Duodenal mucosa (tissue), 2 donors: ENCODE measurements around the gene WDR70.
"Not testable (repeated sequence)": the region's sequence is repeated elsewhere in the genome, so short reads cannot be mapped to it uniquely, and the experiment has no call there.

ENCODE experiments used
- H3K27ac ChIP-seq: one replicate; pipeline ENCODE4 v1.7.0; 2013; ENCODE audit warnings: low read depth, low read length
- H3K27me3 ChIP-seq, 2 donors: one replicate each; pipeline ENCODE4 v1.7.0; 2013; ENCODE audit warnings: low read length in 2 of 2, control low read depth in 1 of 2; ENCODE audit not compliant: insufficient read depth in 2 of 2, control insufficient read depth in 1 of 2
- H3K36me3 ChIP-seq, 2 donors: one replicate each; pipeline ENCODE4 v1.7.0; 2013; ENCODE audit warnings: low read length in 2 of 2, control low read depth in 1 of 2; ENCODE audit not compliant: insufficient read depth in 2 of 2, control insufficient read depth in 1 of 2
- H3K4me1 ChIP-seq, 2 donors: one replicate each; pipeline ENCODE4 v1.7.0; 2013; ENCODE audit warnings: low read length in 2 of 2, control low read depth in 1 of 2; ENCODE audit not compliant: insufficient read depth in 2 of 2, control insufficient read depth in 1 of 2
- H3K4me3 ChIP-seq, 2 donors: one replicate each; pipeline ENCODE4 v1.7.0; 2013; ENCODE audit warnings: low read length in 2 of 2, low read depth in 1 of 2
- H3K9ac ChIP-seq, 2 donors: one replicate each; pipeline ENCODE4 v1.7.0; 2013; ENCODE audit warnings: low read length in 2 of 2, low read depth in 1 of 2
- H3K9me3 ChIP-seq, 2 donors: one replicate each; pipeline ENCODE4 v1.7.0; 2013; ENCODE audit warnings: low read length in 2 of 2, control low read depth in 1 of 2; ENCODE audit not compliant: control insufficient read depth in 1 of 2

The WDR70 gene

GRCh38 chr5:37506722-37507121 lies 127.6 kb downstream of the WDR70 start:
- Histone ChIP-seq H3K27ac (no peak overlapping the region), H3K4me3 (no peak overlapping the region), H3K4me1 (no peaks in the 10 kb centered on the region), H3K9ac (no peak overlapping the region), H3K9me3 (no peaks in the 10 kb centered on the region), H3K36me3 (no peaks in the 10 kb centered on the region), H3K27me3 (no peaks in the 10 kb centered on the region)

GRCh38 chr5:37511646-37512045 lies 132.5 kb downstream of the WDR70 start:
- Histone ChIP-seq H3K9me3 (no peaks in the 10 kb centered on the region), H3K4me1 (no peaks in the 10 kb centered on the region), H3K36me3 (no peaks in the 10 kb centered on the region), H3K4me3 (no peak overlapping the region), H3K27me3 (no peaks in the 10 kb centered on the region), H3K27ac (no peak overlapping the region), H3K9ac (no peak overlapping the region)

- no peaks in the 10 kb centered on the region for H3K9me3 ChIP-seq
- no peak overlapping the region for H3K27ac ChIP-seq
- H3K4me3 ChIP-seq: no peak overlapping the region
- no peak overlapping the region for H3K9ac ChIP-seq
- no peaks in the 10 kb centered on the region for H3K27me3 ChIP-seq
- H3K4me1 ChIP-seq: no peaks in the 10 kb centered on the region
- H3K36me3 ChIP-seq: no peaks in the 10 kb centered on the region
These were observed 135.8 kb downstream of the WDR70 start for GRCh38 chr5:37514946-37515345.

DNA sequence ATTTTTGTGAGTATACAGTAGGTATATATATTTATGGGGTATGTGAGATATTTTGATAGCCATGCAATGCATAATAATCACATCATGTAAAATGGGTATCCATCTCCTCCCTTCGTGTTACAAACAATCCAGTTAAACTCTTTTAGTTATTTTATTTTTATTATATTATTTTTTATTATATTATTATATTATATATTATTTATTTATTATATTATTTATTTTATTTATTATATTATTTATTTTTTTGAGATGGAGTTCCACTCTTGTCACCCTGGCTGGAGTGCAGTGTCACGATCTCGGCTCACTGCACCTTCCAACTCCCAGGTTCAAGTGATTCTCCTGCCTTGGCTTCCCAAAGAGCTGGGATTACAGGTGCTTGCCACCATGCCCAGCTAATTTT lies 138.6 kb downstream of the WDR70 start:
- no peak overlapping the region for H3K27ac ChIP-seq
- no peaks in the 10 kb centered on the region for H3K9me3 ChIP-seq
- no peaks in the 10 kb centered on the region for H3K27me3 ChIP-seq
- H3K36me3 ChIP-seq: no peaks in the 10 kb centered on the region
- no peaks in the 10 kb centered on the region for H3K4me1 ChIP-seq
- H3K9ac ChIP-seq: no peak overlapping the region
- H3K4me3 ChIP-seq: no peak overlapping the region

GRCh38 chr5:37518356-37518755 lies 139.2 kb downstream of the WDR70 start:
- H3K9me3 ChIP-seq, H3K4me3 ChIP-seq, H3K36me3 ChIP-seq, H3K27ac ChIP-seq, H3K4me1 ChIP-seq, H3K27me3 ChIP-seq, H3K9ac ChIP-seq: not testable (repeated sequence)

DNA sequence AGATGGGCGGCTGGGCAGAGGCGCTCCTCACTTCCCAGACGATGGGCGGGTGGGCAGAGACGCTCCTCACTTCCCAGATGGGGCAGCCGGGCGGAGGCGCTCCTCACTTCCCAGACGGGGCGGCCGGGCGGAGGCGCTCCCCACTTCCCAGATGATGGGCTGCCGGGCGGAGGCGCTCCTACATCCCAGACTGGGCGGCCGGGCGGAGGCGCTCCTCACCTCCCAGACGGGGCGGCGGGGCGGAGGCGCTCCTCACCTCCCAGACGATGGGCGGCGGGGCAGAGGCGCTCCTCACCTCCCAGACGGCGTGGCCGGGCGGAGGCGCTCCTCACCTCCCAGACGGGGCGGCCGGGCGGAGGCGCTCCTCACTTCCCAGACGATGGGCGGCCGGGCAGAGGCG lies 140.2 kb downstream of the WDR70 start:
- no peaks in the 10 kb centered on the region for H3K9me3 ChIP-seq

GRCh38 chr5:37519807-37520206 lies 140.7 kb downstream of the WDR70 start:
- Histone ChIP-seq H3K27ac (no peak overlapping the region), H3K9ac (no peak overlapping the region), H3K9me3 (no peaks in the 10 kb centered on the region), H3K4me3 (no peak overlapping the region), H3K36me3 (no peaks in the 10 kb centered on the region), H3K27me3 (no peaks in the 10 kb centered on the region), H3K4me1 (no peaks in the 10 kb centered on the region)

More for the DNA sequence above, 140.2 kb downstream of the WDR70 start:
- no peak overlapping the region for H3K27ac ChIP-seq
- H3K9ac ChIP-seq: no peak overlapping the region
- no peaks in the 10 kb centered on the region for H3K36me3 ChIP-seq
- H3K4me1 ChIP-seq: no peaks in the 10 kb centered on the region
- no peak overlapping the region for H3K4me3 ChIP-seq
- H3K27me3 ChIP-seq: no peaks in the 10 kb centered on the region

DNA sequence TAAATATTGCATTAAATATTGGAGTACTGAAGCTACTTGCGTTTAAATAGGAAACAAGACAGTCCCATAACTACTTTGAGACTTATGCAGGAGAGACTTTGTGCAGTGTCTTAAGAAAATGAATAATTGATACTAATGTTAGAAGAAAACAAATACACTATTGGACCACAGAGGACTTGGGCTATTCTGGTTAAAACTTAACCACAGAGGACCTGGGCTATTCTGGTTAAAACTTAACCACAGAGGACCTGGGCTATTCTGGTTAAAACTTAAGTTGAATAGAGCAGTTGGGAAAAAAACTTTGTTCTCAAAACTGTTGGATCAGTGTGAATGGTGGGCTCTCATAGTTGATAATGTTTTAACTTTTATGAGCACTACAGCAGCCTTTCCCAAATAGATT lies 141.7 kb downstream of the WDR70 start:
- H3K9me3 ChIP-seq: no peaks in the 10 kb centered on the region
- H3K4me3 ChIP-seq: no peak overlapping the region
- no peaks in the 10 kb centered on the region for H3K27me3 ChIP-seq
- no peaks in the 10 kb centered on the region for H3K36me3 ChIP-seq
- H3K9ac ChIP-seq: no peak overlapping the region
- no peak overlapping the region for H3K27ac ChIP-seq
- H3K4me1 ChIP-seq: no peaks in the 10 kb centered on the region

- Histone ChIP-seq H3K9ac (no peak overlapping the region), H3K36me3 (peaks cover 0 to 16% of the 10 kb centered on the region in 2 donors), H3K27me3 (no peaks in the 10 kb centered on the region), H3K9me3 (no peaks in the 10 kb centered on the region), H3K4me3 (no peak overlapping the region), H3K4me1 (no peaks in the 10 kb centered on the region), H3K27ac (no peak overlapping the region)
These were observed 154.0 kb downstream of the WDR70 start for GRCh38 chr5:37532976-37533740.

GRCh38 chr5:37533851-37534250 lies 154.7 kb downstream of the WDR70 start:
- H3K4me3 ChIP-seq: no peak overlapping the region
- H3K27me3 ChIP-seq: no peaks in the 10 kb centered on the region
- no peak overlapping the region for H3K27ac ChIP-seq
- no peak overlapping the region for H3K9ac ChIP-seq
- peaks cover 0 to 16% of the 10 kb centered on the region in 2 donors for H3K36me3 ChIP-seq
- no peaks in the 10 kb centered on the region for H3K9me3 ChIP-seq
- H3K4me1 ChIP-seq: no peaks in the 10 kb centered on the region
